Heart left ventricle (tissue), 13 donors: ENCODE measurements around the gene WBP1.

Source experiments
- POLR2A ChIP-seq, 2 donors: fragments of 450-650 bp; IDR thresholded peaks; one replicate each; pipeline ENCODE4 v1.6.1; 2017; ENCODE audit warnings: antibody characterized with exemption in 2 of 2, mild to moderate bottlenecking in 2 of 2, moderate library complexity in 2 of 2
- TF ChIP-seq, protein P1 (sequence below), 12 donors: fragments of 200-600 bp; sonication (generic) in 4 of 12; IDR thresholded peaks; one replicate each; pipeline versions ENCODE4 v1.5.0 to v1.8.0; 2018 to 2022; ENCODE audit warnings: antibody characterized with exemption in 12 of 12, mild to moderate bottlenecking in 5 of 12
- donor health status: ischemic (EF 13 %, LVEDD 7.1; RV severe dilation, severe dysfunction).
- donor health status: DM: no; HTN: yes; CAD: no.
- donor health status: DM: no; HTN: no; CAD: no.
- donor health status: ischemic (EF 25% LVEDD 6.9; RV normal size, moderate dysfunction).
- donor health status: ischemic (EF 25% LVEDD 5.7; RV mildly dilated, moderate dysfunction).
- donor health status: ischemic (EF 35%, LVEDD 5.7; RV mildly dilated, moderate dysfunction).
- donor health status: nonischemic (EF 11% LVEDD 7.7; RV severe dilation, severe dysfunction).
- donor health status: DM: yes; HTN: yes; CAD: no.
- donor health status: PGD.
- donor health status: ischemic (EF 29% LVEDD 5.4; RV normal size, mild dysfunction).
- donor health status: nonischemic (EF 23%, LVEDD 6.1; RV moderate dilation, normal function).

DNA sequence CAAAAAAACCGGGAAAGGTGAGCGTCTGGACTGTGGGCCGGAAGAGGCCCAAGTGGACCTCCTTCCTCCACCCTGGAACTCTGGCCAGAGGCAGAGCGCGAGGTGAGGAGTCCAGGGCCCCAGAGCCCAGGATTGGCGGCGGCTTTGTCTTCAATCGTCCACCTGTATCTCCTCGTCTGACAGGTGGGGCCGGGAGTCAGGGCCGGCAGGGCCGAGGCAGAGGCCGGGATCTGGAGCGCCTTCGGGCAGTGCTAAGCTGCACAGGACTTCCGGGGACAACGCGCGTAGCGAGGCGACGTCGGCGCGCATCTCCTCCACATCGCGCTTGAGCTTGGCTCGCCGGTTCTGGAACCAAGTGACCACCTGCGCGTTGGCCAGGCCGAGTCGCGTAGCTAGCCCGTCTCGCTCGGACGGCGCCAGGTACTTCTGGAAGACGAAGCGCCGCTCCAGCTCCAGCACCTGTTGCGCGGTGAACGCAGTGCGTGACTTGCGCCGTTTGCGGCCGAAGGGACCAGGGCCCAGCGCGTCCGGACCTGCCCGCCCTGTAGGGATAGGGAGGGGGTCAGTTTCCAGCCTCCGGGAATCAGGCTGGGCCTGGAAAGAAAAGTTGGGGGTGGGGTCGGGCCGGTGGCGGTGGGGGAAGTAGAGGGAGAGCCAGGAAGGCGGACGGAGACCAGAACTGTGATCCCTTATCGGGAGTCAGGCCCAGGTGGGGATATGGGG lies 39.7 kb downstream of the WBP1 start:
- TF ChIP-seq, protein P1, sequence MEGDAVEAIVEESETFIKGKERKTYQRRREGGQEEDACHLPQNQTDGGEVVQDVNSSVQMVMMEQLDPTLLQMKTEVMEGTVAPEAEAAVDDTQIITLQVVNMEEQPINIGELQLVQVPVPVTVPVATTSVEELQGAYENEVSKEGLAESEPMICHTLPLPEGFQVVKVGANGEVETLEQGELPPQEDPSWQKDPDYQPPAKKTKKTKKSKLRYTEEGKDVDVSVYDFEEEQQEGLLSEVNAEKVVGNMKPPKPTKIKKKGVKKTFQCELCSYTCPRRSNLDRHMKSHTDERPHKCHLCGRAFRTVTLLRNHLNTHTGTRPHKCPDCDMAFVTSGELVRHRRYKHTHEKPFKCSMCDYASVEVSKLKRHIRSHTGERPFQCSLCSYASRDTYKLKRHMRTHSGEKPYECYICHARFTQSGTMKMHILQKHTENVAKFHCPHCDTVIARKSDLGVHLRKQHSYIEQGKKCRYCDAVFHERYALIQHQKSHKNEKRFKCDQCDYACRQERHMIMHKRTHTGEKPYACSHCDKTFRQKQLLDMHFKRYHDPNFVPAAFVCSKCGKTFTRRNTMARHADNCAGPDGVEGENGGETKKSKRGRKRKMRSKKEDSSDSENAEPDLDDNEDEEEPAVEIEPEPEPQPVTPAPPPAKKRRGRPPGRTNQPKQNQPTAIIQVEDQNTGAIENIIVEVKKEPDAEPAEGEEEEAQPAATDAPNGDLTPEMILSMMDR (IDR thresholded peaks at IDR 0.05): no peak
- no peak for TF ChIP-seq POLR2A (IDR thresholded peaks at IDR 0.05)
